Urothelium cell line (cell line): ENCODE results near the gene CDH19.

Source experiments
- DNase-seq: peaks from one replicate; pipeline ENCODE4 v3.0.0; 2011; ENCODE audit warnings: low spot score, mixed read lengths
- FAIRE-seq: peaks from 2 replicates; lab custom pipeline; 2011; peaks lifted over from hg19 to GRCh38; lab: Jason Lieb, UNC

CDH19 gene

GRCh38 chr18:66566616-66567015, 37.3 kb downstream of the CDH19 start:
- DNase-seq (no peak), FAIRE-seq (no peak)

- no peak for FAIRE-seq
- no peak for DNase-seq
Observed at GRCh38 chr18:66564236-66564635, 39.7 kb downstream of the CDH19 start.

GRCh38 chr18:66562279-66562678, 41.6 kb downstream of the CDH19 start:
- DNase-seq (no peak), FAIRE-seq (no peak)

GRCh38 chr18:66560094-66560493, 43.8 kb downstream of the CDH19 start:
- peak; percentile 5 for DNase-seq
- no peak for FAIRE-seq

GRCh38 chr18:66558773-66559172, 45.1 kb downstream of the CDH19 start:
- FAIRE-seq: no peak
- DNase-seq: peak; percentile 2

GRCh38 chr18:66557091-66557490, 46.8 kb downstream of the CDH19 start:
- FAIRE-seq (no peak), DNase-seq (no peak)

GRCh38 chr18:66555585-66555984, 48.3 kb downstream of the CDH19 start:
- no peak for FAIRE-seq
- DNase-seq: no peak

GRCh38 chr18:66553824-66554223, 50.1 kb downstream of the CDH19 start:
- DNase-seq (peak; percentile 1), FAIRE-seq (no peak)

- FAIRE-seq (no peak), DNase-seq (no peak)
Observed at GRCh38 chr18:66550366-66550765, 53.5 kb downstream of the CDH19 start.

GRCh38 chr18:66548747-66549146, 55.1 kb downstream of the CDH19 start:
- no peak for DNase-seq
- no peak for FAIRE-seq

- DNase-seq (no peak), FAIRE-seq (no peak)
Observed at GRCh38 chr18:66534110-66534509, 69.8 kb downstream of the CDH19 start.

- no peak for DNase-seq
- no peak for FAIRE-seq
Observed at GRCh38 chr18:66533693-66534092, 70.2 kb downstream of the CDH19 start.

GRCh38 chr18:66523219-66523991, 80.5 kb downstream of the CDH19 start:
- DNase-seq (no peak), FAIRE-seq (no peak)

GRCh38 chr18:66513996-66514395, 89.9 kb downstream of the CDH19 start:
- FAIRE-seq (no peak), DNase-seq (no peak)

GRCh38 chr18:66511792-66512191, 92.1 kb downstream of the CDH19 start:
- DNase-seq: no peak
- FAIRE-seq: no peak

GRCh38 chr18:66511289-66511688, 92.6 kb downstream of the CDH19 start:
- DNase-seq: no peak
- no peak for FAIRE-seq

- no peak for DNase-seq
- FAIRE-seq: no peak
Observed at GRCh38 chr18:66510357-66511045, 93.4 kb downstream of the CDH19 start.

GRCh38 chr18:66508937-66509336, 95.0 kb downstream of the CDH19 start:
- FAIRE-seq (no peak), DNase-seq (no peak)

GRCh38 chr18:66506178-66506577, 97.7 kb downstream of the CDH19 start:
- FAIRE-seq (no peak), DNase-seq (no peak)

- FAIRE-seq (no peak), DNase-seq (no peak)
Observed at GRCh38 chr18:66497351-66497750, 106.5 kb downstream of the CDH19 start.

- DNase-seq: peak; percentile 39
- no peak for FAIRE-seq
Observed at GRCh38 chr18:66495844-66496243, 108.0 kb downstream of the CDH19 start.

GRCh38 chr18:66473882-66474281, 130.0 kb downstream of the CDH19 start:
- DNase-seq (no peak), FAIRE-seq (no peak)
